Natural killer cell treated with Interleukin-12 subunit alpha and Interleukin-12 subunit beta and Interleukin-15 and Interleukin-18, amount 100 ng/mL, for 72 hours (primary cell): Measurements from ENCODE around the gene HIGD1A. TPM values are rescaled to one million over a fixed set of nuclear protein-coding genes. Genes with fewer than 3 reads are reported as not detected.

Source experiments
- ATAC-seq, 2 donors: fragments of 150-1000 bp; cut with Tn5 transposase in 1 of 2; sonication (Bioruptor Pico), chemical (Tn5 transposase) in 1 of 2; 2 replicates each; pipeline ENCODE4 v1.10.0; 2021
- DNase-seq: peaks from one replicate; pipeline ENCODE4 v3.0.0; 2022; ENCODE audit warnings: low spot score
- H3K27ac Mint-ChIP-seq, 2 donors: 1 replicate in 1 of 2; 2 replicates in 1 of 2; pipeline ENCODE4 v1.8.0; 2022; ENCODE audit warnings: mixed read lengths in 2 of 2, mild to moderate bottlenecking in 1 of 2, moderate library complexity in 1 of 2
- H3K27me3 Mint-ChIP-seq, 2 donors: 1 replicate in 1 of 2; 2 replicates in 1 of 2; pipeline ENCODE4 v1.8.0; 2022; ENCODE audit warnings: mixed read lengths in 2 of 2
- H3K36me3 Mint-ChIP-seq: one replicate; pipeline ENCODE4 v1.8.0; 2022; ENCODE audit warnings: mixed read lengths
- H3K4me1 Mint-ChIP-seq, 2 donors: 1 replicate in 1 of 2; 2 replicates in 1 of 2; pipeline ENCODE4 v1.8.0; 2022; ENCODE audit warnings: low read depth in 2 of 2, mixed read lengths in 2 of 2, mild to moderate bottlenecking in 1 of 2
- H3K4me3 Mint-ChIP-seq: one replicate; pipeline ENCODE4 v1.8.0; 2022; ENCODE audit warnings: mixed read lengths
- H3K9me3 Mint-ChIP-seq: 2 replicates; pipeline ENCODE4 v1.8.0; 2022; ENCODE audit warnings: mixed read lengths
- total RNA-seq, 2 donors: library from RNA; stranded (reverse); gene quantifications; one replicate each; pipeline ENCODE4 v1.2.3, GENCODE V29; 2022

HIGD1A gene
- total RNA-seq, 2 donors from 2014 or later = 60.0 to 78.4 TPM

DNA sequence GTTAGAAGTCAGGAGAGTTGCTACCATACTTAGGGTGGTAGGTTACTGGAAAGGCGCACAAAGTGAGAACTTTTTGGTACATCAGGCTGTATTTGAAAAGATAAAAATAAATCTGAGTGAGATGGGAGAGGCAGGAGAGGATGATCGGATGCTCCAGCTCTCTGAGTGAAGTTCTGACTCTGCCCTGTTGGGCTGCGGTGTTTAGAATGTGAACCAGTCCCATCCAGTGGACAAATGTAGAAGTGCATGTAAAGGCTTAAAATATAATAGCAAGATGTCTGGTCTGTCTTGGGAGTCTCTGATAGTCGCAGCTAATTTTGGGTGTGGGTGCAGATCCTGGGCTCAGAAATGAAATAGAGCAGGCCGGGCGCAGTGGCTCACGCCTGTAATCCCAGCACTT lies 35.3 kb upstream of the HIGD1A start:
- peaks cover 0 to 6% of the 10 kb centered on the region in 2 donors for H3K4me1 Mint-ChIP-seq
- DNase-seq = no peak
- H3K9me3 Mint-ChIP-seq = no peaks in the 10 kb centered on the region
- ATAC-seq = peak; percentile 65 to 71
- no peak overlapping the region for H3K4me3 Mint-ChIP-seq
- no peak overlapping the region for H3K27ac Mint-ChIP-seq
- H3K36me3 Mint-ChIP-seq = no peaks in the 10 kb centered on the region
- peaks cover 2 to 7% of the 10 kb centered on the region in 2 donors for H3K27me3 Mint-ChIP-seq

GRCh38 chr3:42838571-42838970 lies 34.3 kb upstream of the HIGD1A start:
- DNase-seq = no peak
- peaks cover 0 to 6% of the 10 kb centered on the region in 2 donors for H3K4me1 Mint-ChIP-seq
- ATAC-seq = no peak
- H3K27me3 Mint-ChIP-seq = peaks cover 2 to 7% of the 10 kb centered on the region in 2 donors
- H3K27ac Mint-ChIP-seq = peak overlapping the region in 1 of 2 donors; percentile 37
- no peaks in the 10 kb centered on the region for H3K9me3 Mint-ChIP-seq
- H3K4me3 Mint-ChIP-seq = no peak overlapping the region
- no peaks in the 10 kb centered on the region for H3K36me3 Mint-ChIP-seq

GRCh38 chr3:42836150-42837123 lies 32.1 kb upstream of the HIGD1A start:
- peaks cover 4 to 9% of the 10 kb centered on the region in 2 donors for H3K4me1 Mint-ChIP-seq
- ATAC-seq = no peak
- no peaks in the 10 kb centered on the region for H3K36me3 Mint-ChIP-seq
- H3K27ac Mint-ChIP-seq = no peak overlapping the region
- H3K9me3 Mint-ChIP-seq = no peaks in the 10 kb centered on the region
- DNase-seq = no peak
- no peak overlapping the region for H3K4me3 Mint-ChIP-seq
- peaks cover 2 to 7% of the 10 kb centered on the region in 2 donors for H3K27me3 Mint-ChIP-seq

DNA sequence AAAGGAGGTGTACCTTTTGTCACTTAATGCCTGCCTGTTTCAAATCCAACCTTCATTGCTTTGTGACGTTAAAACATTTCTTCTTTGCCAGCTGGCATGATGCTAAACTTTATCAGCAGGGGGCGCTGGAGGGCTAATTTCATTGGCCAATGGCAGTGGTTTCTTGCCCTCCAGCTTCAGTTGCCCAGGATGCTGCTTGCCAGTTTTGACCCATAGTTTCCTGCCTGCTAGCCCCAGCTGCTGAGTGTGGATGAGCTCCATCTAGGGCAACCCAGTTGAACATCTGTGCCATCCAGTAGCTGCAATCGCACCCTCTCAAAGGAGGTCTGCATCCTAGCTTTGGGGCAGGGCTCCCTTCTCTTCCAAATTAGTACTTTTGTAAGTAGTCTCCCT lies 27.0 kb upstream of the HIGD1A start:
- H3K27me3 Mint-ChIP-seq = peaks cover 16 to 31% of the 10 kb centered on the region in 2 donors
- H3K4me1 Mint-ChIP-seq = peaks cover 6% of the 10 kb centered on the region in 2 donors
- no peaks in the 10 kb centered on the region for H3K9me3 Mint-ChIP-seq
- ATAC-seq = peak; percentile 74 to 84
- peak overlapping the region in 1 of 2 donors; percentile 10 for H3K27ac Mint-ChIP-seq
- no peak overlapping the region for H3K4me3 Mint-ChIP-seq
- peak; percentile 80 for DNase-seq
- no peaks in the 10 kb centered on the region for H3K36me3 Mint-ChIP-seq

GRCh38 chr3:42830437-42831320 lies 26.4 kb upstream of the HIGD1A start:
- ATAC-seq (no peak), DNase-seq (no peak)
- peak overlapping the region in 1 of 2 donors; percentile 10 for H3K27ac Mint-ChIP-seq
- no peak overlapping the region for H3K4me3 Mint-ChIP-seq
- H3K4me1 Mint-ChIP-seq = peaks cover 6% of the 10 kb centered on the region in 2 donors
- peaks cover 20 to 35% of the 10 kb centered on the region in 2 donors for H3K27me3 Mint-ChIP-seq
- H3K36me3 Mint-ChIP-seq = no peaks in the 10 kb centered on the region
- no peaks in the 10 kb centered on the region for H3K9me3 Mint-ChIP-seq

DNA sequence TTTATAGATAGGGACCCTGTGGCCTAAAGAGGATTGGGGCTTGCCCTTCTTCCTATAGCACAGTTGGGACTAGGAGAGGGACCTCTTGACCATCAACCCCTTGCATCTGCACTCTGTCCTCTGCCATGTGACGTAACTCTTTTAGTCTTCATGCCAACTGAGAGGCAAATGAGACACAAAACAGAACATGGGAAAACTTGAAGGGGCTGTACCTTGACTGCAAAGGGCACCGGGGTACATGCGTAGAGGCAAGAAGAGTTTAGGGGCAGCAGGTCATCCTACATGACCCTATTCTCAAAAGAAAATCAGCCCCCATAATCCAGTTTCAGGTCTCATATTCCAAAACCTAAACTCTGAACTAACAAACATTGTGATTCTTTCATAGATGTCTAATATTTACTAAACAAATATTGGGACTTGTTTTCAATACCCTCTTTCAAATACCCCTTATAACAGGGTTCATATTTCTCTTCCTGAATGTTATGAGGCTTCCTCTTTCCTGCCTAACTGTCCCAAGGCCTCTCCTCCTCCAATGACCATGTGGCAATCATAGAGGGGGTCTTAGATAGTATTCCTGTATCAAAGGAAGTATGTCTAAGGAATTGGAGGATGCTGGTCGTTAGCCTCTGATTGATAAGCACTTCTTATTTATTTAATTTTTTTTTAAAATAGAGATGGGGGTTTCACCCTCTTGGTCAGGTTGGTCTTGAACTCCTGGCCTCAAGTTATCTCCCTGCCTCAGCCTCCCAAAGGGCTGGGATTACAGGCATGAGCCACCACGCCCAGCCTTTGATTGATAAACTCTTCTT lies 25.5 kb upstream of the HIGD1A start:
- ATAC-seq (no peak), DNase-seq (no peak)
- Mint-ChIP-seq H3K27ac (no peak overlapping the region), H3K36me3 (no peaks in the 10 kb centered on the region), H3K9me3 (no peaks in the 10 kb centered on the region), H3K4me1 (peaks cover 6% of the 10 kb centered on the region in 2 donors), H3K4me3 (no peak overlapping the region), H3K27me3 (peaks cover 23 to 31% of the 10 kb centered on the region in 2 donors)

DNA sequence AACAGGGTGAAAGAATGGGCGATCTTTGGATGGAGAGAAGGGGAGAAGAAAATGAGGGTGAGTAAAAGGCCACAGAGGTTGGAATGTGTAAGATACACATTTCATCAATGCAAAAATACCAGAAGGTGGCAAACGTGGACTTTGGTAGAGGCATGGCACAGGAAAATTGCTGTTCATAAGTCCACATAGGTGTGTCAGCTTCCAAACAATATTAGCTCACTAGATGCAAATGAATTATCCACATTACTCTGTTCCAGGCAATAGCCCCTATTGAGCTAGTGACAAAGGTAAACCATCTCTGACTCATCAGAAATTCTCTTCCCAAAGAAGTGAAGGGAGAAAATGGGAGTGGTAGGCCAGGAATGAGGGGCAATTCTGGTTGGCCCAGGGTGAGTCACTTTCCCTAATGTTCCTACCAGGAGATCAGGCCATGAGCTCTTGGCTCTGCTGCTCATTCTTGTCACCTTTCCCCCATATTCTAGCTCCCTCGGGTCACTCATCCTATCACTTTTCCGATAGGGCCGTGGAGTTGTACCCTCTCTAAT lies 24.9 kb upstream of the HIGD1A start:
- H3K27me3 Mint-ChIP-seq = peaks cover 26 to 31% of the 10 kb centered on the region in 2 donors
- no peak overlapping the region for H3K4me3 Mint-ChIP-seq
- ATAC-seq = no peak
- H3K27ac Mint-ChIP-seq = no peak overlapping the region
- no peaks in the 10 kb centered on the region for H3K9me3 Mint-ChIP-seq
- H3K4me1 Mint-ChIP-seq = peaks cover 6% of the 10 kb centered on the region in 2 donors
- no peaks in the 10 kb centered on the region for H3K36me3 Mint-ChIP-seq
- no peak for DNase-seq

- no peak for DNase-seq
- Mint-ChIP-seq H3K36me3 (no peaks in the 10 kb centered on the region), H3K9me3 (no peaks in the 10 kb centered on the region), H3K4me1 (peaks cover 6% of the 10 kb centered on the region in 2 donors), H3K4me3 (no peak overlapping the region), H3K27ac (no peak overlapping the region), H3K27me3 (peaks cover 31% of the 10 kb centered on the region in 2 donors)
- ATAC-seq = no peak
These were observed 23.4 kb upstream of the HIGD1A start for GRCh38 chr3:42827654-42828053.

DNA sequence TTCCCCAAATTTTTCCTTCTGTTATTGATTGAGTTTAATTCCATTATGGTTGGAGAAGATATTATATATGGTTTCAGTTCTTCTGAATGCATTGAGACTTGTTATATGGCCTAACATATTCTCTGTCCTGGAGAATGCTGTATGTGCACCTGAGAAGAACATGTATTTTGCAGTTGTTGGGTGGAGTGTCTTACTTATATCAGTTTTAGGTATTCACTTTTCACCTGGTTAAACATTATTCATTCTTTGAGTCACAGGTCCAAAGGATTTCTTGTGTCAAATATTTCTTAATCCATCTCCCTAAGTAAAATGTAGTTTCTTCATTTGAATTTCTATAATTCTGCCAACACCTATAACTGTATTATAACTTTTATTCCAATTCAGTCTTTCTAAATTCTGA lies 22.7 kb upstream of the HIGD1A start:
- H3K4me3 Mint-ChIP-seq = no peak overlapping the region

DNA sequence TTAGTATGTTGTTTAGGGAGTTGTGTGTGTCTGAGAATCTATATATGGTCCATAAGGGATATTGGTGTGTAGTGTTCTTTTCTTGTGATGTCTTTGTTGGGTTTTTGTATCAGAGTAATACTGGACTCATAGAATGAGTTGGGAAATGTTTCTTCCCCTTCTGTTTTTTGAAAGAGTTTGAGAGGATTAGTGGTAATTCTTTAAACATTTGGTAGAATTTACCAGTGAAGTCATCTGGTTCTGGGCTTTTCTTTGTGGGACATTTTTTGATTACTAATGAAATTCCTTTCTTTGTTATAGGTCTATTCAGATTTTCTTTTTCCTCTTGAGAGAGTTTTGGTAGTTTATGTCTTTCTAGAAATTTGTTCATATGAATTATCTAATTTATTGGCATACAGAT lies 21.9 kb upstream of the HIGD1A start:
- H3K27me3 Mint-ChIP-seq = peaks cover 31 to 33% of the 10 kb centered on the region in 2 donors
- H3K9me3 Mint-ChIP-seq = no peaks in the 10 kb centered on the region
- H3K36me3 Mint-ChIP-seq = no peaks in the 10 kb centered on the region
- no peaks in the 10 kb centered on the region for H3K4me1 Mint-ChIP-seq
- ATAC-seq (no peak), DNase-seq (no peak)
- no peak overlapping the region for H3K27ac Mint-ChIP-seq
- H3K4me3 Mint-ChIP-seq = no peak overlapping the region

More for the DNA sequence above, 22.7 kb upstream of the HIGD1A start:
- no peaks in the 10 kb centered on the region for H3K36me3 Mint-ChIP-seq
- H3K27ac Mint-ChIP-seq = no peak overlapping the region
- no peaks in the 10 kb centered on the region for H3K9me3 Mint-ChIP-seq
- DNase-seq (no peak), ATAC-seq (no peak)
- H3K4me1 Mint-ChIP-seq = peaks cover 6% of the 10 kb centered on the region in 2 donors
- peaks cover 31% of the 10 kb centered on the region in 2 donors for H3K27me3 Mint-ChIP-seq

GRCh38 chr3:42823351-42823750 lies 19.1 kb upstream of the HIGD1A start:
- Mint-ChIP-seq H3K27me3 (peaks cover 24 to 27% of the 10 kb centered on the region in 2 donors), H3K4me3 (no peak overlapping the region), H3K9me3 (no peaks in the 10 kb centered on the region)

GRCh38 chr3:42822828-42823227 lies 18.5 kb upstream of the HIGD1A start:
- Mint-ChIP-seq H3K4me3 (no peak overlapping the region), H3K36me3 (no peaks in the 10 kb centered on the region), H3K9me3 (no peaks in the 10 kb centered on the region)

More at GRCh38 chr3:42823351-42823750, 19.1 kb upstream of the HIGD1A start:
- no peak for DNase-seq
- no peaks in the 10 kb centered on the region for H3K36me3 Mint-ChIP-seq
- H3K4me1 Mint-ChIP-seq = no peaks in the 10 kb centered on the region
- H3K27ac Mint-ChIP-seq = no peak overlapping the region
- ATAC-seq = no peak

DNA sequence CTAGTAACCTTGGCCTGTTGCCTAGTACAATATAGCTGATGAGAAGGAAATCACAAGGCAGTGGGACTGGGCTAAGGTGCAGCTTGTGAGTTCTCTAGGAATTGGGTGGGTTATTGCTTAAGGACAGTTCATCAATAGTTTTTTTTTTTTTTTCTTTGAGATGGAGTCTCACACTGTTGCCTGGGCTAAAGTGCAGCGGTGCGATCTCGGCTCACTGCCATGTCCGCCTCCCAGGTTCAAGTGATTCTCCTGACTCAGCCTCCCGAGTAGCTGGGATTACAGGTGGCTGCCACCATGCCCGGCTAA lies 16.4 kb upstream of the HIGD1A start:
- no peak for ATAC-seq
- H3K36me3 Mint-ChIP-seq = no peaks in the 10 kb centered on the region
- no peak overlapping the region for H3K27ac Mint-ChIP-seq
- H3K4me3 Mint-ChIP-seq = no peak overlapping the region
- DNase-seq = no peak
- H3K9me3 Mint-ChIP-seq = no peaks in the 10 kb centered on the region
- H3K4me1 Mint-ChIP-seq = peaks cover 2 to 3% of the 10 kb centered on the region in 2 donors
- H3K27me3 Mint-ChIP-seq = peaks cover 2 to 17% of the 10 kb centered on the region in 2 donors

More at GRCh38 chr3:42822828-42823227, 18.5 kb upstream of the HIGD1A start:
- DNase-seq (no peak), ATAC-seq (no peak)
- peaks cover 21 to 26% of the 10 kb centered on the region in 2 donors for H3K27me3 Mint-ChIP-seq
- no peaks in the 10 kb centered on the region for H3K4me1 Mint-ChIP-seq
- no peak overlapping the region for H3K27ac Mint-ChIP-seq
